ENCODE results near the gene MRPL58. TPM values are rescaled to one million over a fixed set of nuclear protein-coding genes. Genes with fewer than 3 reads are reported as not detected.

Gene MRPL58
- polyA plus RNA-seq, 1 donor (not counting 4 experiments of a cell fraction or from before 2014, with no cell fraction given) = 61.1 TPM

DNA sequence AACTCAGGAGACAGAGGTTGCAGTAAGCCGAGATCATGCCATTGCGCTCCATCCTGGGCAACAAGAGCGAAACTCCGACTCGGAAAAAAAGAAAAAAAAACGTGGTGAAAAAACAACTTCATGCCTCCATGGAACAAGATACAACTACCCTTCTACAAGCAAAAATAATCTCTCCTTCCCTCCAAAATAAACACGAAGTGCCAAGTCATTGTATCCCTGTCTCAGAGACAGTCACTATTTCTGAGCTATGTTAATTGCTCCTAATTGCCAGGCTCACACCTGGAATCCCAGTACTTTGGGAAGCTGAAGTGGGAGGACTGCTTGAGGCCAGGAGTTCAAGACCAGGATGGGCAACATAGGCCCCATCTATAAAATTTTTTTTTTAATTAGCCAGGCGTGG is 56.3 kb downstream of the MRPL58 start:
- H3K4me1 ChIP-seq (ENCODE audit: control insufficient read depth, extremely low read depth, insufficient read depth, low read length) = no peaks in the 10 kb centered on the region
- no peaks in the 10 kb centered on the region for H3K27me3 ChIP-seq (ENCODE audit: control insufficient read depth, extremely low read depth, insufficient read depth, low read length)
- no peak overlapping the region for H2AFZ ChIP-seq (ENCODE audit: control insufficient read depth, low read length)
- FAIRE-seq (no peak), DNase-seq (ENCODE audit: low read depth, low spot score) (no peak)
- no peak overlapping the region for H3K4me3 ChIP-seq (ENCODE audit: control insufficient read depth in 2 of 3, extremely low read depth in 1 of 3, insufficient read depth in 2 of 3, low read depth in 1 of 3, low read length in 3 of 3)
- H3K36me3 ChIP-seq (ENCODE audit: control insufficient read depth in 2 of 2, extremely low read depth in 1 of 2, insufficient read depth in 2 of 2, low read length in 2 of 2) = peaks cover 9% of the 10 kb centered on the region in 2 experiments
- TF ChIP-seq, protein P1, sequence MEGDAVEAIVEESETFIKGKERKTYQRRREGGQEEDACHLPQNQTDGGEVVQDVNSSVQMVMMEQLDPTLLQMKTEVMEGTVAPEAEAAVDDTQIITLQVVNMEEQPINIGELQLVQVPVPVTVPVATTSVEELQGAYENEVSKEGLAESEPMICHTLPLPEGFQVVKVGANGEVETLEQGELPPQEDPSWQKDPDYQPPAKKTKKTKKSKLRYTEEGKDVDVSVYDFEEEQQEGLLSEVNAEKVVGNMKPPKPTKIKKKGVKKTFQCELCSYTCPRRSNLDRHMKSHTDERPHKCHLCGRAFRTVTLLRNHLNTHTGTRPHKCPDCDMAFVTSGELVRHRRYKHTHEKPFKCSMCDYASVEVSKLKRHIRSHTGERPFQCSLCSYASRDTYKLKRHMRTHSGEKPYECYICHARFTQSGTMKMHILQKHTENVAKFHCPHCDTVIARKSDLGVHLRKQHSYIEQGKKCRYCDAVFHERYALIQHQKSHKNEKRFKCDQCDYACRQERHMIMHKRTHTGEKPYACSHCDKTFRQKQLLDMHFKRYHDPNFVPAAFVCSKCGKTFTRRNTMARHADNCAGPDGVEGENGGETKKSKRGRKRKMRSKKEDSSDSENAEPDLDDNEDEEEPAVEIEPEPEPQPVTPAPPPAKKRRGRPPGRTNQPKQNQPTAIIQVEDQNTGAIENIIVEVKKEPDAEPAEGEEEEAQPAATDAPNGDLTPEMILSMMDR (optimal IDR thresholded peaks at IDR 0.05 in 1 of 3, IDR thresholded peaks at IDR 0.05 in 1 of 3, conservative IDR thresholded peaks at IDR 0.05 in 1 of 3; ENCODE audit: extremely low read depth in 1 of 3, insufficient read depth in 2 of 3, low read length in 3 of 3) = no peak
- TF ChIP-seq EZH2 (IDR thresholded peaks at IDR 0.05; ENCODE audit: low read length) = no peak
- H3K27ac ChIP-seq (ENCODE audit: control insufficient read depth, insufficient read depth, low read length) = no peak overlapping the region
- H3K79me2 ChIP-seq (ENCODE audit: control insufficient read depth, insufficient read depth, low read length) = no peaks in the 10 kb centered on the region
- H4K20me1 ChIP-seq (ENCODE audit: control insufficient read depth, extremely low read depth, insufficient read depth, low read length) = no peaks in the 10 kb centered on the region
- H3K4me2 ChIP-seq (ENCODE audit: control insufficient read depth, extremely low read depth, insufficient read depth, low read depth, low read length) = no peak overlapping the region
- H3K9ac ChIP-seq (ENCODE audit: control insufficient read depth, extremely low read depth, insufficient read depth, low read length) = no peak overlapping the region
- H3K9me3 ChIP-seq (ENCODE audit: control insufficient read depth, low read depth, low read length) = no peaks in the 10 kb centered on the region
- dilution Hi-C loops (cut with MboI; ENCODE audit: extremely low pct_ligation_motif_present, low sequenced_read_pairs) = no loop called here
- H3K9me1 ChIP-seq (ENCODE audit: control insufficient read depth, extremely low read depth, insufficient read depth, low read length) = no peaks in the 10 kb centered on the region

DNA sequence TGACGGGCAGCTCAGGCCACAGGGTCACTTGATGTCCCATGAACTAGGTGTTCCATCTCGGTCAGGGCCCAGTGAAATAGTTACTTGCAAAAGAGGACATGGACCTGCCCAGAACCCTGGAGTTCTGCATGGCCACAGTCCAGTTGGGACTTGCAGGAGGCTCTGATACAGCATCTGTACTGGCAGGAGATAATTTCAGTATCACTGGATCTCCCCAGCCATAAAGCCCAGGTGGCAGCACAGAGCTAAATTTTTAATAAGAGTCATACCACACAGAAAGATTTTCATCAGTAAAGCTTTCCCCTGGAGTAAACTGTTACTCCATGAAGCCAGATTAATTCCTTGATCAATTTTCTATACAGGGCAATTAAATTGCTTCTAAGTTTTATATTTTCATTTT is 57.3 kb downstream of the MRPL58 start:
- Histone ChIP-seq H2AFZ (ENCODE audit: control insufficient read depth, low read length) (no peak overlapping the region), H3K79me2 (ENCODE audit: control insufficient read depth, insufficient read depth, low read length) (no peaks in the 10 kb centered on the region), H3K9me3 (ENCODE audit: control insufficient read depth, low read depth, low read length) (no peaks in the 10 kb centered on the region), H3K27me3 (ENCODE audit: control insufficient read depth, extremely low read depth, insufficient read depth, low read length) (no peaks in the 10 kb centered on the region), H3K9ac (ENCODE audit: control insufficient read depth, extremely low read depth, insufficient read depth, low read length) (no peak overlapping the region), H3K4me2 (ENCODE audit: control insufficient read depth, extremely low read depth, insufficient read depth, low read depth, low read length) (no peak overlapping the region), H3K9me1 (ENCODE audit: control insufficient read depth, extremely low read depth, insufficient read depth, low read length) (no peaks in the 10 kb centered on the region), H3K36me3 (ENCODE audit: control insufficient read depth in 2 of 2, extremely low read depth in 1 of 2, insufficient read depth in 2 of 2, low read length in 2 of 2) (peaks cover 0 to 4% of the 10 kb centered on the region in 2 experiments), H4K20me1 (ENCODE audit: control insufficient read depth, extremely low read depth, insufficient read depth, low read length) (no peaks in the 10 kb centered on the region), H3K4me3 (ENCODE audit: control insufficient read depth in 2 of 3, extremely low read depth in 1 of 3, insufficient read depth in 2 of 3, low read depth in 1 of 3, low read length in 3 of 3) (no peak overlapping the region), H3K27ac (ENCODE audit: control insufficient read depth, insufficient read depth, low read length) (no peak overlapping the region), H3K4me1 (ENCODE audit: control insufficient read depth, extremely low read depth, insufficient read depth, low read length) (no peaks in the 10 kb centered on the region)
- DNase-seq (ENCODE audit: low read depth, low spot score) (no peak), FAIRE-seq (no peak)
- dilution Hi-C loops (cut with MboI; ENCODE audit: extremely low pct_ligation_motif_present, low sequenced_read_pairs) = no loop called here
- TF ChIP-seq EZH2 (IDR thresholded peaks at IDR 0.05; ENCODE audit: low read length) = no peak
- TF ChIP-seq, protein P1 (optimal IDR thresholded peaks at IDR 0.05 in 1 of 3, IDR thresholded peaks at IDR 0.05 in 1 of 3, conservative IDR thresholded peaks at IDR 0.05 in 1 of 3; ENCODE audit: extremely low read depth in 1 of 3, insufficient read depth in 2 of 3, low read length in 3 of 3) = peak; percentile 40 to 44 (median 41)

Small RNA genes lying within 50 kb of the gene (small RNA-seq; reads per million reads assigned to genes)
- gene AC111186.1 (ENCODE audit: insufficient read length in 3 of 3, low read depth in 3 of 3, low replicate concordance in 1 of 3) = 0 reads per million in 3 experiments
- gene RN7SL573P (ENCODE audit: insufficient read length in 3 of 3, low read depth in 3 of 3, low replicate concordance in 1 of 3) = 0 reads per million in 3 experiments
- gene RNU6-362P (ENCODE audit: insufficient read length in 3 of 3, low read depth in 3 of 3, low replicate concordance in 1 of 3) = 0 reads per million in 3 experiments

Other genes starting within 250 kb of the MRPL58 start
- 34.6 to 49.8 TPM (median 36.9 TPM) in 3 replicates for gene NAT9, start 236.3 kb upstream of the MRPL58 start, polyA plus RNA-seq
- not detected in 3 replicates for gene GRIN2C, start 152.8 kb upstream of the MRPL58 start, polyA plus RNA-seq
- 9.3 to 18.8 TPM (median 12.0 TPM) in 3 replicates for gene FDXR, start 139.7 kb upstream of the MRPL58 start, polyA plus RNA-seq
- 0.07 to 0.57 TPM in 2 of 3 replicates, not detected in the other for gene FADS6, start 119.0 kb upstream of the MRPL58 start, polyA plus RNA-seq
- gene USH1G, start 89.4 kb upstream of the MRPL58 start, polyA plus RNA-seq = 0.03 to 1.3 TPM (median 0.34 TPM) in 3 replicates
- gene OTOP2, start 88.4 kb upstream of the MRPL58 start, polyA plus RNA-seq = 0.08 TPM in 1 of 3 replicates, not detected in the others
- gene OTOP3, start 76.8 kb upstream of the MRPL58 start, polyA plus RNA-seq = 0.03 to 0.05 TPM in 2 of 3 replicates, not detected in the other
- gene HID1, start 39.9 kb upstream of the MRPL58 start, polyA plus RNA-seq = 0.19 to 1.0 TPM (median 0.33 TPM) in 3 replicates
- 7.1 to 16.0 TPM (median 9.3 TPM) in 3 replicates for gene CDR2L, start 25.0 kb upstream of the MRPL58 start, polyA plus RNA-seq
- gene ATP5PD, start 34.3 kb downstream of the MRPL58 start, polyA plus RNA-seq = 240 to 406 TPM (median 276 TPM) in 3 replicates
- gene KCTD2, start 34.6 kb downstream of the MRPL58 start, polyA plus RNA-seq = 20.7 to 22.8 TPM (median 21.2 TPM) in 3 replicates
- 3.5 to 5.4 TPM (median 4.0 TPM) in 3 replicates for gene SLC16A5, start 75.3 kb downstream of the MRPL58 start, polyA plus RNA-seq
- gene ARMC7, start 97.3 kb downstream of the MRPL58 start, polyA plus RNA-seq = 3.2 to 6.0 TPM (median 4.2 TPM) in 3 replicates
- 29.9 to 38.1 TPM (median 38.0 TPM) in 3 replicates for gene NT5C, start 119.1 kb downstream of the MRPL58 start, polyA plus RNA-seq
- 67.5 to 452 TPM (median 142 TPM) in 3 replicates for gene JPT1, start 141.8 kb downstream of the MRPL58 start, polyA plus RNA-seq
- gene SUMO2, start 170.3 kb downstream of the MRPL58 start, polyA plus RNA-seq = 107 to 393 TPM (median 230 TPM) in 3 replicates
- 64.2 to 66.9 TPM (median 64.4 TPM) in 3 replicates for gene NUP85, start 193.0 kb downstream of the MRPL58 start, polyA plus RNA-seq
- gene GGA3, start 248.9 kb downstream of the MRPL58 start, polyA plus RNA-seq = 22.3 to 25.2 TPM (median 22.7 TPM) in 3 replicates
- gene MRPS7, start 249.2 kb downstream of the MRPL58 start, polyA plus RNA-seq = 62.8 to 79.0 TPM (median 71.5 TPM) in 3 replicates

Data from keratinocyte (primary cell).